Parathyroid adenoma (tissue), 2 donors: ENCODE results near the gene PROK2.

ENCODE experiments used
- H2AFZ ChIP-seq: fragments of 300-600 bp; sonication (generic); one replicate; pipeline ENCODE4 v1.7.0; 2017; ENCODE audit warnings: antibody characterized with exemption, mild to moderate bottlenecking
- H3K27ac ChIP-seq: fragments of 300-600 bp; sonication (generic); one replicate; pipeline ENCODE4 v1.7.0; 2017
- H3K27me3 ChIP-seq: fragments of 300-600 bp; sonication (generic); one replicate; pipeline ENCODE4 v1.7.0; 2017; ENCODE audit warnings: low read length; ENCODE audit not compliant: control insufficient read depth, insufficient read depth
- H3K36me3 ChIP-seq: fragments of 300-600 bp; sonication (generic); one replicate; pipeline ENCODE4 v1.7.0; 2017; ENCODE audit warnings: low read length; ENCODE audit not compliant: control insufficient read depth, insufficient read depth
- H3K4me1 ChIP-seq: fragments of 300-600 bp; sonication (generic); one replicate; pipeline ENCODE4 v1.7.0; 2017; ENCODE audit warnings: control low read depth
- H3K4me2 ChIP-seq: fragments of 300-600 bp; sonication (generic); one replicate; pipeline ENCODE4 v1.7.0; 2017; ENCODE audit warnings: low read length
- H3K4me3 ChIP-seq: fragments of 300-600 bp; sonication (generic); one replicate; pipeline ENCODE4 v1.7.0; 2017; ENCODE audit warnings: low read depth, low read length
- H3K79me2 ChIP-seq: fragments of 300-600 bp; sonication (generic); one replicate; pipeline ENCODE4 v1.7.0; 2017; ENCODE audit warnings: control low read depth
- H3K9ac ChIP-seq: fragments of 300-600 bp; sonication (generic); one replicate; pipeline ENCODE4 v1.7.0; 2017; ENCODE audit warnings: mild to moderate bottlenecking
- H3K9me3 ChIP-seq: fragments of 300-600 bp; sonication (generic); one replicate; pipeline ENCODE4 v1.7.0; 2017; ENCODE audit warnings: low read length; ENCODE audit not compliant: control insufficient read depth
- TF ChIP-seq, protein P1 (sequence below): fragments of 300-600 bp; sonication (generic); IDR thresholded peaks from one replicate; pipeline ENCODE4 v1.7.0; 2017; ENCODE audit warnings: antibody characterized with exemption, mild to moderate bottlenecking
- donor health status: primary hyperparathyroidism.

The PROK2 gene, protein sequence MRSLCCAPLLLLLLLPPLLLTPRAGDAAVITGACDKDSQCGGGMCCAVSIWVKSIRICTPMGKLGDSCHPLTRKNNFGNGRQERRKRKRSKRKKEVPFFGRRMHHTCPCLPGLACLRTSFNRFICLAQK

DNA sequence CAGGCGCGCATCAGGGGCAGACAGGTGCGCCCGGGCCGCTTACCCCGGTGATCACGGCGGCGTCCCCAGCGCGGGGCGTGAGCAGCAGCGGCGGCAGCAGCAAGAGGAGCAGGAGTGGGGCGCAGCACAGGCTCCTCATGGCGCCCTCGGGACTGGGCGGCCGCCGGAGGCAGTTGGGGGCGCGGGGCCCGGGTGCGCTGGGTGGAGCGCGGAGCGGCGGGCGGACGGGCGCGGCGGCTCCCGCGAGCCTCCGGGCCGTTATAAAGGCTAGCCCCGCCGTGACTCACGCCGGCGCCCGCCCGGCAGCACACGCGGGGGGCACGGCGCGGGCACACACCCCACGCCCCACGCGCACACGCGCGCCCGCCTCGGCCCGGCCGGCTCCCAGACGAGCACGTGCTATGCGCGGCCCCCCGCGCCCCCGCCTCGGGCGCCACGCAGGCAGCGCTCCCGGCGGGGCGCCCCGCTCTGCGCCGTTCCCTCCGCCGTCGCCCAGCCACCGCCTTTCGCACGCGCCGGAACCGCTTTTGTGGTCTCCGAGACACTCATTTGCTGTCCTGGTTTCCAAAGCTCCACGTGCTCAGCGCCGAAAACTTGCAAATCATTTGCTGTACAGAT, at the start of gene PROK2:
TSS of gene PROK2 (minus strand) at position 235 of the 618 bp plus-strand sequence. CDS start at position 139, 96 bp downstream.
- H3K27ac ChIP-seq: no peak within 1 kb of the TSS
- H3K9ac ChIP-seq: no peak within 1 kb of the TSS
- peak within 1 kb of the TSS; percentile 51 for H3K4me2 ChIP-seq
- peak within 1 kb of the TSS; percentile 17 for H2AFZ ChIP-seq
- no peaks in the 10 kb centered on the region for H3K27me3 ChIP-seq
- no peaks in the 10 kb centered on the region for H3K9me3 ChIP-seq
- no peaks in the 10 kb centered on the region for H3K4me1 ChIP-seq
- H3K79me2 ChIP-seq: no peaks in the 10 kb centered on the region
- H3K4me3 ChIP-seq: no peak within 1 kb of the TSS
- TF ChIP-seq, protein P1, sequence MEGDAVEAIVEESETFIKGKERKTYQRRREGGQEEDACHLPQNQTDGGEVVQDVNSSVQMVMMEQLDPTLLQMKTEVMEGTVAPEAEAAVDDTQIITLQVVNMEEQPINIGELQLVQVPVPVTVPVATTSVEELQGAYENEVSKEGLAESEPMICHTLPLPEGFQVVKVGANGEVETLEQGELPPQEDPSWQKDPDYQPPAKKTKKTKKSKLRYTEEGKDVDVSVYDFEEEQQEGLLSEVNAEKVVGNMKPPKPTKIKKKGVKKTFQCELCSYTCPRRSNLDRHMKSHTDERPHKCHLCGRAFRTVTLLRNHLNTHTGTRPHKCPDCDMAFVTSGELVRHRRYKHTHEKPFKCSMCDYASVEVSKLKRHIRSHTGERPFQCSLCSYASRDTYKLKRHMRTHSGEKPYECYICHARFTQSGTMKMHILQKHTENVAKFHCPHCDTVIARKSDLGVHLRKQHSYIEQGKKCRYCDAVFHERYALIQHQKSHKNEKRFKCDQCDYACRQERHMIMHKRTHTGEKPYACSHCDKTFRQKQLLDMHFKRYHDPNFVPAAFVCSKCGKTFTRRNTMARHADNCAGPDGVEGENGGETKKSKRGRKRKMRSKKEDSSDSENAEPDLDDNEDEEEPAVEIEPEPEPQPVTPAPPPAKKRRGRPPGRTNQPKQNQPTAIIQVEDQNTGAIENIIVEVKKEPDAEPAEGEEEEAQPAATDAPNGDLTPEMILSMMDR: no peak
- H3K36me3 ChIP-seq: no peaks in the 10 kb centered on the region

GRCh38 chr3:71831599-71831998, 46.7 kb upstream of the PROK2 start:
- Histone ChIP-seq H3K27ac (no peak overlapping the region), H3K9me3 (no peaks in the 10 kb centered on the region), H3K27me3 (no peaks in the 10 kb centered on the region), H3K4me3 (no peak overlapping the region), H3K4me1 (no peaks in the 10 kb centered on the region), H3K36me3 (no peaks in the 10 kb centered on the region), H3K79me2 (no peaks in the 10 kb centered on the region), H2AFZ (no peak overlapping the region), H3K9ac (no peak overlapping the region), H3K4me2 (no peak overlapping the region)
- TF ChIP-seq, protein P1: no peak

- Histone ChIP-seq H3K27ac (no peak overlapping the region), H3K36me3 (no peaks in the 10 kb centered on the region), H3K4me2 (no peak overlapping the region), H3K27me3 (no peaks in the 10 kb centered on the region), H3K9me3 (no peaks in the 10 kb centered on the region), H2AFZ (no peak overlapping the region), H3K4me3 (no peak overlapping the region), H3K9ac (no peak overlapping the region), H3K4me1 (no peaks in the 10 kb centered on the region), H3K79me2 (no peaks in the 10 kb centered on the region)
- TF ChIP-seq, protein P1: no peak
Measured at GRCh38 chr3:71825551-71826283, 40.8 kb upstream of the PROK2 start.

DNA sequence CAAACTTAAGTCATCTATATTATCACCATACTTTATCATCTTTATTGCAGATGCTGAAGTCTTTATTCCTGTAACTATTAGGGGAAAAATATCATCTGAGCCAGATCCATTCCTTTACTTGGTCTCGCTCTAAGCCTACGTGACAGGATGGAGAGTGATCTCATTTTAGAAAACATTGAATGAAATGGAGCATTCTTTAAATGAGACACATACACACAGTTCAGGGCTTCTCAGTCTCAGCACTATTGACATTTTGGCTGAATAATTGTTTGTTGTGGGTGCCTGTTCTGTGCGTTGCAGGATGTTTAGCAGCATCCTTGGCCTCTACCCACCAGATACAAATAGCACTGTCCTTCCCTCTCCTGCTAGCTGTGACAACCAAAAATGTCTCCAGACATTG, 36.2 kb upstream of the PROK2 start:
- H3K4me3 ChIP-seq: no peak overlapping the region
- TF ChIP-seq, protein P1: no peak
- H3K9ac ChIP-seq: no peak overlapping the region
- no peaks in the 10 kb centered on the region for H3K79me2 ChIP-seq
- no peaks in the 10 kb centered on the region for H3K4me1 ChIP-seq
- no peaks in the 10 kb centered on the region for H3K27me3 ChIP-seq
- H3K9me3 ChIP-seq: no peaks in the 10 kb centered on the region
- no peak overlapping the region for H2AFZ ChIP-seq
- H3K36me3 ChIP-seq: no peaks in the 10 kb centered on the region
- no peak overlapping the region for H3K27ac ChIP-seq
- no peak overlapping the region for H3K4me2 ChIP-seq
